GM20431 (cell line): ENCODE data around the gene RPS16.

Source experiments
- in situ Hi-C: fragments of 300-500 bp; cut with MseI, MboI; formaldehyde crosslinking; loops from one replicate; pipeline ENCODE4 v1.15.0; 2020; ENCODE audit warnings: low sequenced_read_pairs; ENCODE audit not compliant: unreplicated experiment

RPS16 gene

DNA sequence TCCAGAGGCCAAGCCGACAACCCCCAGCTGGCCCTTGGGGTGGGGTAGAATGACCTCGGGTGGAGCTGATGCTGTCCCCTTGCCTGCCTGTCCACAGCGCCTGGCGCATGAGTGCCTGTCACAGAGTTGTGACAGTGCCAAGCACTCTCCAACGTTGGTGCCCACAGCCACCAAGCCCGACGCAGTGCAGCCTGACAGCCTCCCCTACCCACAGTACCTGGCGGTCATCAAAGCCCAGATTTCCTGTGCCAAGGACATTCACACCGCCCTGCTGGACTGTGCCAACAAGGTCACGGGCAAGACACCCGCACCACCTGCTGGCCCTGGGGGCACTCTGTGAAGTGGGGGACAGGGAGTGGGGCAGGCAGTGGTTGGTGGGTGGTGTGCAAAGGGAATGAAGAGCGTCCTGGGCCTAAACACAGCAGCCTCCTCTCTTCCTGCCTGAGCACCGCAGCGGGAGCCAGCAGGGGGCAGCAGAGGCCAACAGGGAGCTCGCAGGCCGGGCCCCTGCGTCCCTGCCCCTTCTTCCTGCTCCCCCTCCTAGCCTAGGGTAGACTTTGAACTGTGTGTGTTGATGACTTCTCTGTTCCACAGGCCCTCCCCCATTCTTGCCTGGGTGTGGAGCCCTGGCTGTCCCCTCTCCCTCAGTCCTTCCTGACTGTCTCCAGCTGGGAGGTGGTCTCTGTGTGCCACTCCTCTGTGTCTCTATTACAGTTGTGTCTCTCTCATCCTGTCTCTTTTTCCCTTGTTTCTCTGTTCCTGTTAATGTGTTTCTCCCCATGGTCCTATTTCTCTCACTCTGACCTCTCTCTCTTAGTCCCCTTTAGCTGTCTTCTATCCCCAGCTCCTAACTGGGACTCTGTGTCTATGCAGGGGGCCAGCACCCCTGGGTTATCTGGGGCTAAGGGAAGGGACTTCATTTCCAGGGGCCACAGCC, 38.1 kb downstream of the RPS16 start:
- in situ Hi-C loops, result no loop called here

DNA sequence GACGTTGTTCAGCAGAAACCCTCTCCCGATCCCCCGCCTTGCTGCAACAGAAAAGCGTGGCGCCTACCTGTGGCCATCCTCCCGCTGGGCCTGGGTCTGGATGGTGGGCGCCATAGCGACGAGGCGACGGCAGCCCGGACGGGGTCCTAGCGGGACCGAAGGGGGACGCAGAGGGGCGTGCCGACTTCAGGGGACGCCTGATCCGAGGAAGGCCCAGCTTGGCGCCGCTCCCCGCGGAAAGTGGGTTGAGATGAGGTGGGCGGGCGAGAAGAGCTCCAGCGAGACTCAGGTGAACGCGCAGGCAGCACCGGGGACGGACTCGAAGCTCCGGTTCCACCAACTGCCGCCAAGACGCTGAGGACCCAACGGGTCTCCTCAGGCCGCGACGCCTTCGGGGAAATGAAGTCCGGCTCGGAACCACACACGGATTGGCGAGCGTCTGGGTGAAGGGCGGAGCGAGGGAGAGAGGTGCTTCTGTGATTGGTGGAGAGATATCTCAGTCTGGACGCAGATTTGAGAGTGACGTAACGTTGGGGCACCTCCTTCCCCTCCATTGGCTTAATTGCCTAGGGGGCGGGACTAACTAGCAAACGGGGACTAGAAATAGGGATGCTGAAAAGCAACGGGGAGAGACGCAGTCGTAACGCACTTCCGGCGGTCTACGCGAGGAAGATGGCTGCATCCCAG, 44.9 kb downstream of the RPS16 start, which contains the start of the genes MED29 and PAF1:
TSS of gene MED29 (plus strand) at position 628 of the 687 bp plus-strand sequence. CDS start at position 673, 45 bp downstream.
TSS of gene PAF1 (minus strand) at position 356 of the 687 bp plus-strand sequence. CDS start at position 114, 242 bp downstream.
- in situ Hi-C loops, result no loop called here

DNA sequence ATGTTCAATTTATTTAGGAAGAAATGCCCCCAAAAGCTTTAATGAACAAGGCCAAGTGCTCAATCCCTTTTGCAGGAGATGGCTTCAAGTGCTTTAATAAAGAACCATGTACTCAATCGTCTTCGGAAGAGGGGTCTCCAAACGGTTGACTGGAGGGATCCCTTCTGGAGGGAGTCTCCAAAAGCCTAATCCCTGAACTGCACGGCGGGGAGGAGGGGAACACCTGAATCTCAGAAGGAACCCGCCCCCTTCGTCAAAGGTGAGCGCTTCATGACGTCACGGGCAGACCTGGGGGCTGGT, 45.3 kb downstream of the RPS16 start:
- in situ Hi-C loops, result no loop called here

DNA sequence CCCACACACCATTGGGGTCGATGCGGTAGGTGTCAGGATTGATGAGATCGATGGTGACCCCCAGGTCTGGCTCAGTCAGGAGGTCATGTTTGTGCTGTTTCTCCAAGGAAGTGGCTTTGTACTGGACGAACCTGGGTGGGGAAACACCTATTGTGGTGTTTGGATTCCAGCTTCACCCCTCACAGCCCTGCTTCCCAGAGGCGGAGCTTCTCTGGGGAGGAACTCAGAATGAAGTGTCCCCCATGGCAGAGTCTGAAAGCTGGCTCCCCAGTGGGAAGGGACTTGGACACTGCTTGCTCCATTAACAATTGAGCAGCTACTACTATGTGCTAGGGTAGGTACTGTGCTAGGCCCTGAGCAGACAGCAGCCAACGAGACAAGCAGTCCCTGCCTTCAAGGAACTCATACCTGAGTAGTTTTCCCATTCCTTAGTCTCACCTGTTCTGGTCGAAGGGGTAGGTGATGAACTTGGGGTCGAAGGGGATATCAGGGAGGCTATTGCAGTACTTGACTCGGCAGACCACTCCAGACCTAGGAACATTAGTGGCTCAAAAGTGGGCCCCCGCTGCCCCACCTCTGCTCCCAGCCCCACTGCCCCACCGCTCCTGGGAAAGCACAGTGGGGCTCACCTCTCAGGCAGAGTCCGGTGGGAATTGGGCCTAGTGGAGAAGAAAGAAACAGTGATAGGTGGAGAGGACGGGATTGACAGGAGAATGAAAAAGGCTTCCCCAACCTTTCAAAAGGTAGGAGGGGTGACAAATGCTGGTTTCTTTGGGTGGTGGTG, 45.9 kb downstream of the RPS16 start:
- in situ Hi-C loops, result no loop called here

DNA sequence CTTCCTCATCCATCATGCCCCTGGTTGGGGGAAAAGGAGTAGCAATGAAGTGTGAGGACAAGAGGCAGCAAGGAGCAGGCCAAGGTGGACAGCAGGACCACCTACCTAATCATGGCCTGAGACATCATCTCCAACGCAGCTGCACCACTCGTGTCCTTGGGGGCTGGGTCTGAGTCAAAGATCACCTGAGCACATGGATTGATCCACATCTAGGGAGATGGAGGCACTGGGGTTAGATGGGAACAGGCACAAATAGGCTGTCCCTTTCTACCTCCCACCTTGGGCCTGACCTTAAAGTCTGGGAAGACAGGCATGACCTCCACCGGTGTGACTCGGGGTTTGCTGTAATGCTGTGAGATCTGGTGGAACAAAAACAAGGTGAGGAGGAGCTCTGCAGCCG, 47.1 kb downstream of the RPS16 start:
- in situ Hi-C loops, result no loop called here

DNA sequence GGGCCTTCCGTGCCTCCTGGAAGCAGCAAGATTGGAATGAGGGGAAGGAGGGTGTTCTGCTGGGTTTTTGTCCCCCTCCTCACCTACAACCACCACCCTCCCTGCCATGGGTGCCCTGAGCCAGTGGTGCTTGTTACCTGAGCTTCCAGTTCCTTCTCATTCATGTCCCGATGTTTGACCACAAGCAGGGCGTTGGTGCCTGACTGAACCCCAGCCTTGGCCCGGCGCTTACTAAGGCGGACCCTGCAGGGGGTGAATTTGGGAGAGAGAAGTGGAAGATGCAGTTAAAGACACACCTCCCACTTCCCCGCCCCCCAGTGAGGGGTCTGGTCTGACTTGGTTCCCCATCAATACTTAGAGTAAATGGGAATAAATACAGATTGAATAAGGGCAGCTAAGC, 49.2 kb downstream of the RPS16 start:
- in situ Hi-C loops, result no loop called here

DNA sequence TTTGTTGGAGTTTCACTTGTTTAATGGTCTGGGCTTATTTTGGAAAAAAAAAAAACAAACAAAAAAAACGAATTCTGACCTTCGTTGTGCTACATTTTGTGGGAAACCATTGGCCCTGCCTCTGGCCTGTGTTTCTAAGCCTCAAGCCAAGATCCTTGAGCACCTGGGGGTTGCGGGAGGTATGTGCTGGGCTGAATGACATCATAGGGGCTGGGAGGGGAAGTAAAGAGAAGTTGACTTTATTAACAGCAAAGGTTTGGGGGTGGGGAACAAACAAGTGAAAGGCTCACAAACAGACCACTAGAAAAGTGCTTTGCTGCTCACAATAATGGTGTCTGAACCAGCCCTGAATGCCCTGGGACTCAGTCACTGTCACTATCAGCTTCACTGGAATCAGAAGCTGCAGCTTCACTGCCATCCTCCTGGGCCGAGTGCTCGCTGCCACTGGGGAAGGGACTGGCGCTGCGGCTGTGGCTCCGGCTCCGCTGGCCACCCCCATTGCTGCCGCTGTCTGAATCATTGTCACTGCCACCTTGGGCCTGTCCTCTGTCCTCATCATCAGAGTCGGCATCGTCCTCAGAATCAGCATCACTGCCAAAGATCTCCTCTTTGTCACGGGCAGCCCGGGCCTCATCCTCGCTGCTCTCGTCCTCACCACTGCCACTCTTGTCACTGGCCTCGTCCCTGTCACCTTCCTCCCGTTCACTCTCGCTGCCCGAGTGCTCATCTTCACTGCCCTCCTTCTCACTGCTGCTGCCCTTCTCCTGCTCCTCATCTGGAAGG, 49.9 kb downstream of the RPS16 start:
- in situ Hi-C loops, result no loop called here

DNA sequence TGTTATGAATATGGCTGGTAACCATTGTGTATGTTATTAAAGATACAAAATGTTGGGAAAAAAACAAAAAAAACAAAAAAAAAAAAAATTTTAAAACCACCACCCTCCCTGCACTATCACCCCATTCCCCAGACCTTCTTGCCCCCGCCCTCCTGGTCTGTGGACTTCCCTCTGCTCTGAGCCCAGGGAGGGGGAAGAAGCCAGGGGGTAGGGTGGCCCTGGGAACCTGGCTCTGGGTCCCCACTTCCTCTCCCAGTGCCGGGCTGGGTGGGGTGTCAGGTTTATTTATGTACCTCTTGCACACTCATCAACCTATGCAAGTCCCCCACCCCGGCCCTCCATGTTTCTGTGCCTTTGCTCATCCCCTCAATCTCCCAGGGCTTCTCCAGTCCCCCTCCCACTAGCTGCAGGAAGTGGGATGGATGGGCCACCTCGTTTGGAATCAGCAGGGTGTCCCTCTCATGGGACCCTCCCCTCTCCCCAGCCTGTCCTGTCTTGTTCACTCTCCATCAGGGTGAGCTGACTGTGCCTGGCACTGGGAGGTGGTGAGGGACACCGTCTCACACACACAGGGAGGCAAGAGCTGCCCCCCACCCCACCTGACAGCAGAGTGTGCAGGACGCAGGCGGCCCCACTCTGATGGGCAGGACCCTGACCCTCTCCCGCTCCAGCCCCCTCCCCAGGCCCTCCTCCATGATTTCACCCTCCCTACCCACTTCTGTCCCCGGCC, 50.7 kb downstream of the RPS16 start:
- in situ Hi-C loops, result no loop called here
